GM18517 (cell line): Measurements from ENCODE around the gene OTULIN.

Source experiments
- ATAC-seq: cut with Tn5 transposase; IDR thresholded peaks from one replicate; pipeline ENCODE4 v1.9.1; 2021; ENCODE audit warnings: mild to moderate bottlenecking, moderate library complexity; ENCODE audit not compliant: unreplicated experiment

The OTULIN gene

GRCh38 chr5:14718778-14719177, 54.3 kb downstream of the OTULIN start:
- ATAC-seq: no peak

GRCh38 chr5:14720236-14720923, 55.9 kb downstream of the OTULIN start:
- ATAC-seq: no peak

- no peak for ATAC-seq
Observed at GRCh38 chr5:14721990-14722656, 57.6 kb downstream of the OTULIN start.

GRCh38 chr5:14722923-14723322, 58.4 kb downstream of the OTULIN start:
- ATAC-seq: no peak

GRCh38 chr5:14723701-14724132, 59.2 kb downstream of the OTULIN start:
- no peak for ATAC-seq

DNA sequence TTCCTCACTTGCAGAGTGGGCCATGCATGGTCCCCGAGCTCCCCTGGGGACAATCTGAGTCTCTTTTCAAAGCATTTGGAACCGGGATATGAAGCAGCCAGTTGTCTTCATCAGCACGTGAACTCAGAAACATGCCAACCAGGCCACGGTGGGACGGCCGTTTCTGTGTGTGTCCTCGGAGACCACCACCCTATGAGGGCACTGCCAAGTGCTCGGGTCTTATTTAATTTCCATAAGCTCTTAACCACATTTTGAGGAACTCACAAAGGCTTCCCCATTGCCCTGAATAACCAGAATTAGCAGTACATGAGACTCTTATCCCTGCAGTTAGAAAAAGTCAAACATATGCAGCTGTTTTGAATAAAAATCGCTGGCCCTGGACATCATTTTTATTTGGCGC, 60.1 kb downstream of the OTULIN start:
- no peak for ATAC-seq

GRCh38 chr5:14726066-14726838, 61.7 kb downstream of the OTULIN start:
- ATAC-seq: no peak

GRCh38 chr5:14727428-14727865, 62.9 kb downstream of the OTULIN start:
- peak; percentile 55 for ATAC-seq

DNA sequence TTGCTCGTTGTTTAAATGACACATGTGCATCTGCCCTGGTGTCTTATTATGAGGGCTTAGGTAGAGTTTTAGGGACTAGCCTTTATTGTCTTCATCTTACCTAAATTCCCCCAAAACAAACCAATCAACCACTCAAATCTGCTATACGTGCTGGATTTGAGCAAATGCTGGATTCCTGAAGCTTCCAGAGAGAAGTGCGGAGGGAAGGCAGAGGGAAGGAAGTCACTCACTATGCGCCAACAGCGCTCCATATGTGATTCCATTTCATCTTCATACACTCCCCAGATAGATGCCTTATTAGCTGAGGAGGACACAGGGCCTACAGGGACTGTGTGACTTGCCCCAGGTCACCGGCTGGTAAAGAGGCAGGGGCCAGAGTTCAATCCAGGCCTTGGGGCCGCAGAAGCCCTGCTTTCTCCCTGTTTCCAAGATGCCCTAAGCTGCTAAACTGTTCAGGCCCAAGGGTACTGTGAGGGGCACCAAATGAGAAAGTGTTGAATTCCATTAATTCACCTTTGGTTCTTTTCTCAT, 63.5 kb downstream of the OTULIN start:
- no peak for ATAC-seq

- no peak for ATAC-seq
Observed at GRCh38 chr5:14728459-14728938, 64.0 kb downstream of the OTULIN start.

DNA sequence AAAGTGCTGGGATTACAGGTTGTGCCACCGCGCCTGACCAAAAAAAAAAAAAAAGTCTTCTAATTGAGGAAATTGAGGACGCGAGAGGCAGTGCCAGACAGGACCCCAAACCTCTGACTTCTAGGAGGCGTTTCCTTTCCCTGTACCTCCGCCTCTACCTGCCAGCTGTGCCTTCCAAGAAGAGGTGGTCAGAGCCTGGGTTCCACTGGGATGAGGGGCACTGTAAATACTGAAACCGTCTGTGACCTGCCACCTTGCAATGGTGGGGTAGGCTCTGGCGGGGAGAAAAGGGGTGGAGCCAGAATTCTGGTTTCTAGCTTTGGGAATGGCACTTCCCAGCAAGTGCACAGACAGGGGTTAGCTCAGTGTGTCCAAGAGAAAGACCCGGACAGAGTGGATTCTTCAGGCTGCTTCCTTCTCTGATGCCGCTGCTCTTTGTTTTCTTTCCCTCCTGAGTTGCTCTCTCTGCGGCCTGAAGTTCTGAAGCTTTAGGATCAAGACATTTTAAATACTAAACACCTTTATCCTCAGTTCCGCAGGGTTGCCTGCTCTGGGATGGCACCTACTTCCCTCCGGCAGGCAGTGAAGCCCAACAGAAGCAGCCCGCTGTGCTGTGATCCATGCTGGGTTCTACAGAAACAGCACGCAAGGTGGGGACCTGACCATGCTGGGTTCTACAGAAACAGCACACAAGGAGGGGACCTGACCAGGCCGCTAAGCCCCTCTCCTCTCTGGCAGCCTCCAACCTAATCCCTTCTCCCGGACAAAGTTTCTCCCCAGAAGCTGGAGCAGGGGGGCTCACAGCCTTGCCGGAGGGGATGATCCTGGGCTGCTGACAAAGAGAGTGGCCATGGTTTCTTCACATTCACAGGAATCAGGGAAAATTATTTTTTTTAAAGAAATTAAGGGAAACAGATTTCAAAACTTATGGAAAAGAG, 65.2 kb downstream of the OTULIN start:
- ATAC-seq: no peak

GRCh38 chr5:14730466-14730865, 65.9 kb downstream of the OTULIN start:
- no peak for ATAC-seq

- no peak for ATAC-seq
Observed at GRCh38 chr5:14730881-14731280, 66.4 kb downstream of the OTULIN start.

- ATAC-seq: no peak
Observed at GRCh38 chr5:14732991-14733390, 68.5 kb downstream of the OTULIN start.

GRCh38 chr5:14733661-14734060, 69.1 kb downstream of the OTULIN start:
- ATAC-seq: no peak

GRCh38 chr5:14734396-14734795, 69.9 kb downstream of the OTULIN start:
- no peak for ATAC-seq

DNA sequence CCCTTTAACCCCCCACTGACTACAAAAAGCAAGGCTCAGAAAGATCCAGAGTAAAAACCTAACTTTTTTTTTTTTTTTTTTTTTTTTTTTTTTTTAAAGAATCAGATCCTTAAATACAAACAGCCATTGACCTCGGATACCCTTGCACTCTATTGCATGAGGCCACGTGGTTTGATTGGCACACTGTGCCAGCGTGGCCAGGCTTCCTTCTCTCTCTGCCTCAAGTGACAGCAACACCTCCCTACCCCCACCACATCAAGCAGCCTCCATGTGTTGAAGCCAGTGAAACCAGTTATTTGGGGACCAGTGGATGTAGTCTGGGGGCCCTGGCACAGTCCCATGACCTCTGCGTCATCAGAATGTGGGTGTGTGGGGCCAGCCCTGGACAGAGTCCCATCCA, 71.4 kb downstream of the OTULIN start:
- ATAC-seq: no peak

DNA sequence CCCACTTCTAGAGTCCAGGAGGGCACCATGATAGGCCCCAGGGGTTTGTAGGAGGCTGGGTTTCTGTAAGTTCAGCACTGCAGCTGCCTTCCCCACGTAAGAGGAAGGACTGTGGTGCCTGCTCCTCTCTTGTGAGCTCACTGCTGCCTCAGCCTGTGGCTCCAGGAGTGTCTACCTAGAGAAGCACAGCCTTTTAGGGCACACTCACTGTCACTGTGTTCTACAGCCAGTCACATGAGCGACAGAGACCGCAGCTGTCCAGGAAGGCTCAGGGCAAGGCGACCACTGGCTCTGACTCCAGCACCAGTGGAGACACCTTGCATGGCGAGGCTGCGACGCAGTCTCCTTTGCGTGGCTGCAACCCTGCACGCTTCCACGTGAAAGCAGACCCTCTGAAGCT, 72.8 kb downstream of the OTULIN start:
- ATAC-seq: no peak

DNA sequence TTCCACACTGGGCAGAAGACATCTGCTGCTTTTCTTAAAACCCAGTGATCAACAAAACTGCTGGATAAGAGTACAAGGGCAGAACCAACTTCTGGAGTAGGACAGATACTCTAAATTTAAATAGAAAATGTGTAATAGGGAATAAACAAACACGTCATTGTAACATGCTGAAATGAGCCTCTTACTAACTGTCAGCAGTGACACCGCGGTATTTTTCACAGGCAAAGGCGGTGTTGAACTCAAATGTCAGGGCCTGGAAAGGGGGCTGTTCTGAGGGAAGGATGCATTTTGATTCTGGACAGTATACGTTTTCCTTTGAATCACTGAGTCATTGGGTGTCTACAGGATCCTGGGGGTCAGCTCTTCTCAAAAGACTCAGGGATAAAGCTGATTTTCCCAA, 73.5 kb downstream of the OTULIN start:
- ATAC-seq: no peak

DNA sequence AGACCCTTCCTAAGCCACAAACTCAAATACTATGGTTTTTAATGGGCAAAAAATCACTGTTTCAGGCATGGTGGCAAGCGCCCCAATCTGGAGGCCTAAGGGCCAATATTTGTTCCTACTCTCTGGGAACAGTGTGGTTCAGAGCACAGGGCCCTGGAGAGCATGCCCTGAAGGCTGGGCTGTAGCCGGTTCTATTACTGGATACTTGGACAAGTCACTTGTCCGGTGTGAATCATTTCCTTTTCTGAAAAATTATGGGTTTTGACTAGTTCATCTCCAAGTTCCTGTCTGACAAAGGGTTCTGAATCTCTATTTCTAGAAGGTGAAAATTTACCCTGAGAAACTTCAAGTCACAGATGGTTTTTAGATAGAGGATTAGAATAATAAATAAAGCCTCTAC, 75.0 kb downstream of the OTULIN start:
- ATAC-seq: no peak
